Measurements from ENCODE around the gene TMEM178B. TPM values are rescaled to one million over a fixed set of nuclear protein-coding genes. Genes with fewer than 3 reads are reported as not detected.

Gene TMEM178B
- polyA plus RNA-seq, 1 donor from 2014 or later, result 40.7 TPM

DNA sequence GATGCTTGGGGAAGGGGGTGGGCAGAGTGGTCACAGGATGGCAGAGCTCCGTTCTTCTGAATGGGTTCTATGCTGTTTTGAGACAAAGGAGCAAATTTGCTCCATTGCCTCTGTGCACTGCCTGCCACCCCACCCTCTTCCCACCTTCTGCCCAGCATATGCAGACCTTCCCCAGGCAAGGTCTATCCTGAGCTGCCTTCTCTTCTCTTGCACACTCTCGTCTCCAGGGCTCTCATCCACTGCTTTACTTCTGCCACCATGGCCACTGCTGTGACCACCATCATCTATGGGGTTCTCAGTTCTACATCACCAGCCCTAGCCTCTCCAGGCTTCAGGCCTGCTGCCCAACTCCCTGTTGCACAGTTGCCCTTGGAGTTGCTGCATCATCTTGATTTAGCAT is 230.4 kb downstream of the TMEM178B start:
- H3K9ac ChIP-seq (ENCODE audit: low read length), result no peak overlapping the region
- H3F3A ChIP-seq (ENCODE audit: insufficient read depth, low read length, poor library complexity, severe bottlenecking), result no peaks in the 10 kb centered on the region
- no peak for TF ChIP-seq EZH2 (IDR thresholded peaks at IDR 0.05; ENCODE audit: borderline replicate concordance, insufficient read depth, low read length, poor library complexity, severe bottlenecking)
- TF ChIP-seq EP300 (conservative IDR thresholded peaks at IDR 0.05; ENCODE audit: poor library complexity, severe bottlenecking), result no peak
- TF ChIP-seq, protein P1, sequence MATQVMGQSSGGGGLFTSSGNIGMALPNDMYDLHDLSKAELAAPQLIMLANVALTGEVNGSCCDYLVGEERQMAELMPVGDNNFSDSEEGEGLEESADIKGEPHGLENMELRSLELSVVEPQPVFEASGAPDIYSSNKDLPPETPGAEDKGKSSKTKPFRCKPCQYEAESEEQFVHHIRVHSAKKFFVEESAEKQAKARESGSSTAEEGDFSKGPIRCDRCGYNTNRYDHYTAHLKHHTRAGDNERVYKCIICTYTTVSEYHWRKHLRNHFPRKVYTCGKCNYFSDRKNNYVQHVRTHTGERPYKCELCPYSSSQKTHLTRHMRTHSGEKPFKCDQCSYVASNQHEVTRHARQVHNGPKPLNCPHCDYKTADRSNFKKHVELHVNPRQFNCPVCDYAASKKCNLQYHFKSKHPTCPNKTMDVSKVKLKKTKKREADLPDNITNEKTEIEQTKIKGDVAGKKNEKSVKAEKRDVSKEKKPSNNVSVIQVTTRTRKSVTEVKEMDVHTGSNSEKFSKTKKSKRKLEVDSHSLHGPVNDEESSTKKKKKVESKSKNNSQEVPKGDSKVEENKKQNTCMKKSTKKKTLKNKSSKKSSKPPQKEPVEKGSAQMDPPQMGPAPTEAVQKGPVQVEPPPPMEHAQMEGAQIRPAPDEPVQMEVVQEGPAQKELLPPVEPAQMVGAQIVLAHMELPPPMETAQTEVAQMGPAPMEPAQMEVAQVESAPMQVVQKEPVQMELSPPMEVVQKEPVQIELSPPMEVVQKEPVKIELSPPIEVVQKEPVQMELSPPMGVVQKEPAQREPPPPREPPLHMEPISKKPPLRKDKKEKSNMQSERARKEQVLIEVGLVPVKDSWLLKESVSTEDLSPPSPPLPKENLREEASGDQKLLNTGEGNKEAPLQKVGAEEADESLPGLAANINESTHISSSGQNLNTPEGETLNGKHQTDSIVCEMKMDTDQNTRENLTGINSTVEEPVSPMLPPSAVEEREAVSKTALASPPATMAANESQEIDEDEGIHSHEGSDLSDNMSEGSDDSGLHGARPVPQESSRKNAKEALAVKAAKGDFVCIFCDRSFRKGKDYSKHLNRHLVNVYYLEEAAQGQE (IDR thresholded peaks at IDR 0.05; ENCODE audit: borderline replicate concordance), result no peak
- no peak for TF ChIP-seq RAD21 (conservative IDR thresholded peaks at IDR 0.05)
- no peak for TF ChIP-seq MXI1 (conservative IDR thresholded peaks at IDR 0.05; ENCODE audit: poor library complexity, severe bottlenecking)
- TF ChIP-seq TAF1 (IDR thresholded peaks at IDR 0.05; ENCODE audit: low read depth), result no peak
- no peak for TF ChIP-seq POLR2AphosphoS5 (IDR thresholded peaks at IDR 0.05)
- no peak for TF ChIP-seq SMC3 (conservative IDR thresholded peaks at IDR 0.05; ENCODE audit: poor library complexity)
- TF ChIP-seq, protein P2, sequence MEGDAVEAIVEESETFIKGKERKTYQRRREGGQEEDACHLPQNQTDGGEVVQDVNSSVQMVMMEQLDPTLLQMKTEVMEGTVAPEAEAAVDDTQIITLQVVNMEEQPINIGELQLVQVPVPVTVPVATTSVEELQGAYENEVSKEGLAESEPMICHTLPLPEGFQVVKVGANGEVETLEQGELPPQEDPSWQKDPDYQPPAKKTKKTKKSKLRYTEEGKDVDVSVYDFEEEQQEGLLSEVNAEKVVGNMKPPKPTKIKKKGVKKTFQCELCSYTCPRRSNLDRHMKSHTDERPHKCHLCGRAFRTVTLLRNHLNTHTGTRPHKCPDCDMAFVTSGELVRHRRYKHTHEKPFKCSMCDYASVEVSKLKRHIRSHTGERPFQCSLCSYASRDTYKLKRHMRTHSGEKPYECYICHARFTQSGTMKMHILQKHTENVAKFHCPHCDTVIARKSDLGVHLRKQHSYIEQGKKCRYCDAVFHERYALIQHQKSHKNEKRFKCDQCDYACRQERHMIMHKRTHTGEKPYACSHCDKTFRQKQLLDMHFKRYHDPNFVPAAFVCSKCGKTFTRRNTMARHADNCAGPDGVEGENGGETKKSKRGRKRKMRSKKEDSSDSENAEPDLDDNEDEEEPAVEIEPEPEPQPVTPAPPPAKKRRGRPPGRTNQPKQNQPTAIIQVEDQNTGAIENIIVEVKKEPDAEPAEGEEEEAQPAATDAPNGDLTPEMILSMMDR (IDR thresholded peaks at IDR 0.05; ENCODE audit: poor library complexity, severe bottlenecking), result no peak
- no peaks in the 10 kb centered on the region for H3K27me3 ChIP-seq (ENCODE audit: insufficient read depth, low read depth, low read length)
- H3K27ac ChIP-seq (ENCODE audit: low read length), result no peak overlapping the region
- no peak overlapping the region for H3K4me2 ChIP-seq (ENCODE audit: low read length)
- H4K20me1 ChIP-seq (ENCODE audit: insufficient read depth), result no peaks in the 10 kb centered on the region
- H2AFZ ChIP-seq (ENCODE audit: low read depth, low read length), result no peak overlapping the region
- H3K9me2 ChIP-seq (ENCODE audit: insufficient read depth, low read length), result no peaks in the 10 kb centered on the region
- no peaks in the 10 kb centered on the region for H3K36me3 ChIP-seq (ENCODE audit: insufficient read depth, low read length)
- no peaks in the 10 kb centered on the region for H3K9me3 ChIP-seq (ENCODE audit: low read length)
- peaks cover 16% of the 10 kb centered on the region for H3K79me2 ChIP-seq (replicated peaks; ENCODE audit: insufficient read depth, low read length)
- H3K4me3 ChIP-seq (ENCODE audit: low read length), result no peak overlapping the region

DNA sequence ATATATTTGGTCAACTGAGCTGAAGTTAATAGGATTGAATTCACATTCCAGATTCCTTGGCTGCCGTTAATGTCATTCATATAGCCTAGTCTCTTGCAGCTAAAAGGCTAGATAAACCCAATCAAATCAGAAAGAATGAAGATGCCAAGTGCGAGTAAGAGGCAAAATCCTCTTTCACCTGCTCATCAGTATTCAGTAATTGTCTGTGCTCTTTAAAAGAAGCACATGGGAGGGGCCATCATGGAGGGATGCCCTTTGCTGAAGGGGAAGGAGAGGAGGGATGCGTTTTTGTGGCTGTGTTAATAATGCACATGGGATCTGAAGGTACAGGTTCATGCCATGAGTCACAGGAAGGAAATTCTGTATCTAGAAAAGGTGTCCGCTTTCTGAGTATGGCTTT is 232.2 kb downstream of the TMEM178B start:
- TF ChIP-seq MXI1 (conservative IDR thresholded peaks at IDR 0.05; ENCODE audit: poor library complexity, severe bottlenecking) (no peak), RAD21 (conservative IDR thresholded peaks at IDR 0.05) (no peak)
- TF ChIP-seq, protein P2 (IDR thresholded peaks at IDR 0.05; ENCODE audit: poor library complexity, severe bottlenecking), result no peak
- TF ChIP-seq, protein P1 (IDR thresholded peaks at IDR 0.05; ENCODE audit: borderline replicate concordance), result no peak
- Histone ChIP-seq H3K9ac (ENCODE audit: low read length) (no peak overlapping the region), H3F3A (ENCODE audit: insufficient read depth, low read length, poor library complexity, severe bottlenecking) (no peaks in the 10 kb centered on the region), H3K79me2 (replicated peaks; ENCODE audit: insufficient read depth, low read length) (peaks cover 9% of the 10 kb centered on the region), H3K27ac (ENCODE audit: low read length) (no peak overlapping the region), H3K27me3 (ENCODE audit: insufficient read depth, low read depth, low read length) (no peaks in the 10 kb centered on the region), H3K9me3 (ENCODE audit: low read length) (no peaks in the 10 kb centered on the region), H3K9me2 (ENCODE audit: insufficient read depth, low read length) (no peaks in the 10 kb centered on the region), H2AFZ (ENCODE audit: low read depth, low read length) (no peak overlapping the region), H3K4me2 (ENCODE audit: low read length) (no peak overlapping the region), H4K20me1 (ENCODE audit: insufficient read depth) (no peaks in the 10 kb centered on the region), H3K4me3 (ENCODE audit: low read length) (no peak overlapping the region), H3K36me3 (ENCODE audit: insufficient read depth, low read length) (no peaks in the 10 kb centered on the region)

Measured in neural cell (in vitro differentiated cells).